Stimulated activated CD4-positive, alpha-beta T cell treated with anti-CD3 and anti-CD28 coated beads, Interleukin-2, amount 100 ng/mL, for 24 hours (primary cell): ENCODE measurements around the gene IDUA.
A peak's percentile ranks its signal among the peaks of the same experiment; 100 is the strongest.

Experiments used
- DNase-seq, 2 donors: peaks; one replicate each; pipeline ENCODE4 v3.0.0-alpha.2; 2020

The IDUA gene

GRCh38 chr4:1002631-1003251 lies 15.9 kb downstream of the IDUA start:
- no peak for DNase-seq

GRCh38 chr4:1003271-1004070 lies 16.6 kb downstream of the IDUA start:
- no peak for DNase-seq

DNA sequence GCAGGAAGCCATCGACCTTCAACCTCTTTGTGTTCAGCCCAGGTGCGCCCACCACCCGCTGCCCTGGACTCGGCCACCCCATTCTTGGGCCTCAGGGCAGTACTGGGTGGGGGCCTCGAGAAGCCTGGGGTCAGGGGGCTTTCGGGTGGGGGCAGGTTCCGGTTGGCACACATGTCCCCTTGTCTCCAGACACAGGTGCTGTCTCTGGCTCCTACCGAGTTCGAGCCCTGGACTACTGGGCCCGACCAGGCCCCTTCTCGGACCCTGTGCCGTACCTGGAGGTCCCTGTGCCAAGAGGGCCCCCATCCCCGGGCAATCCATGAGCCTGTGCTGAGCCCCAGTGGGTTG lies 17.2 kb downstream of the IDUA start:
- DNase-seq: no peak

DNA sequence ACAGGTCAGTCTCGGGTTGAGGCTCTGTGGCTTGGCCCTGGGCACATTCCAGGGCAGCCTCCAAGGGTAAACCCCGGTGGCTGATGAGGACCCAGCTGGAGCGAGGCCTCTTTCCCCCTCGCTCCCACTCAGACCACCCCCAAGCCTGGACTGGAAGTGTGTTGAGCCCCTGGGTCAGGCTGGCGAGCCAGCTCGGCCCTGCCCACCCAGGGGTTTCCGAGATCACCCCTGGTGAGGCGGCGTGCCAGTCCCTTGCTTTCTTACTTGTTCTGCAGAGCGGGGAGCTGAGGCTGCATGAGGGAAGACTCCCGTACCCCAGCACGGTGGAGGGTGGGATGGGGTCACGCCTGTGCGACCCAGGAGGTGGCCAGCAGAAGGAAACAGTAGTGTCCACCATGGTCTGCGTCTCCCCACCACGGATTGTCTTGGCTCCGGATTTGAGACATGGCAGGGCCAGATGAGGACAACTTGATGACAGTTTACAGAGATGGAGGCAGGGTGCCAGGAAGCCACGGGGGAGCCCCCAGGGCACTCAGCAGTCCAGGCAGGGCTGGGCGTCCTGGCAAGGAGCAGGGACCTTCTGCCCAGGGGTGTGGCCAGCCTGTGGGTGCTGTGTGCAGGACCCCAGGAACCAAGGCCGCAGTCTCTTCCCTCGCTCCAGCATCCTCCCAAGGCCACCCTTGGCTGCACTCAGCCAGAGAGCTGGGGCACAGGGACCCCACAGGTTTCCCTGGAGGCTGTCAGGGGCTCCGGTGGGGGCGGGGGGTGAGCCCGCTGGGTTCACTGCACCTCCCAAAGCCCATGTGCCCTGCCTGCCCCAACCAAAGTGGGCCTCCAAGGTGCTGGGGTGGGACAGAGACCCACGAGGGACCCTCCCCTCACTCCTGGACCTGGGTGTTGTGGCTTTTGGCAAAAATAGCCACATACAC lies 18.0 kb downstream of the IDUA start:
- DNase-seq: no peak

DNA sequence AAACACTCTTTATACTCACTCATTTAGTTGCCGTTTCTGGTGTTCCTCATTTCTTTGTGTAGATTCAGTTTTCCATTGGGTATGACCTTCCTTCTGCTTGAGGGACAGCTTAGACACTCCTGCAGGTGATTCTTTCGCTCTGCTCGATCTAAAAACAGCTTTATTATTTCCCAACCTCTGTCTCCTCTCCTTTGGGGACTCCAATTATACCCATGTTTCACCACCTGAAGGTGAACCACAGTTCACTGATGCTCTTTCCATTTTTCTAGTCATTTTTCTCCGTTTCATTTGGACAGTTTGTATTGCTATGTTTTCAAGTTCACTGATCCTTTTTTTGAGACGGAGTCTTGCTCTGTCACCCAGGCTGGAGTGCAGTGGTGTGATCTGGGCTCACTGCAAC lies 20.0 kb downstream of the IDUA start:
- no peak for DNase-seq

GRCh38 chr4:1008840-1009541 lies 22.1 kb downstream of the IDUA start:
- peak; percentile 34 to 40 for DNase-seq

DNA sequence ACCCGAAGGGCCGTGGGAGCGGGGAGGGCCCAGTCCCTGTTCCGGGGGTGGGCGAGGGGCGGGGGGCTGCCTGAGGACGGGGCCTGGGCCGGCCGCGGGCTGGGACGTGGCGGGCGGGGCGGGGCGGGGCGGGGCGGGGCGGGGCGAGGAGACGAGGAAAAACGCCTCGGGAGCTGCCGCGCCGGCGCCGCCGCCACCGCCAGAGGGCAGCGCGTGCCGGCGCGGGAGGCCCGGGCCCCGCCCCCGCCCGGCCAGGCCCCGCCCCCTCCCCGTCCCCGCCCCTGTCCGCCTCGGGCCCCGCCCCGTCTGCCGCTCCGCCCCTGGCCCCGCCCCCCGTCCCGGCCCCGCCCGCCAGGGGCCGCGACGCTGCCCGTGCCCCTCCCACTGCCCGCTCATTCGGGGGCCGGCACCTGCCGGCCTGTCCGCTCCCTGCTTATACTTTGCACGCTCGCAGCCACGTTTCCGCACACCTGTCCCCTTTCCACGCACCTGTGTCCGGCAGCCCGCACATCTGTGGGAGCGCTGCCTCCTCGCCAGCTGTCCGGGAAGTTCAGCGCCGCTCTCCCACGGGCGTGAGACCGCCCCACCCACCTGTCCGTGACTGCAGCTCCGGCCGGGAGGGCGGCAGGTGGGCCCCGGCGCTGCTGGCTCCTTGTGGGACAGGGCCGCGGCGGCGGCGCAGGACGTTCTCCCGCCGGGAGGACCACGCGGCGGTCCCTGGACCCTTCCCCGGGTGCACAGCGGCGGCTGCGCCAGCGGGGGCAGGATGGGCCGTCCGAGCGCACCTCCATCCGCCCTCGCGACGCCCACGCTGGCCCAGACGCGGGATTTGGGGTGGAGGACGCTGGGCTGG lies 22.9 kb downstream of the IDUA start:
- peak; percentile 73 to 79 for DNase-seq

DNA sequence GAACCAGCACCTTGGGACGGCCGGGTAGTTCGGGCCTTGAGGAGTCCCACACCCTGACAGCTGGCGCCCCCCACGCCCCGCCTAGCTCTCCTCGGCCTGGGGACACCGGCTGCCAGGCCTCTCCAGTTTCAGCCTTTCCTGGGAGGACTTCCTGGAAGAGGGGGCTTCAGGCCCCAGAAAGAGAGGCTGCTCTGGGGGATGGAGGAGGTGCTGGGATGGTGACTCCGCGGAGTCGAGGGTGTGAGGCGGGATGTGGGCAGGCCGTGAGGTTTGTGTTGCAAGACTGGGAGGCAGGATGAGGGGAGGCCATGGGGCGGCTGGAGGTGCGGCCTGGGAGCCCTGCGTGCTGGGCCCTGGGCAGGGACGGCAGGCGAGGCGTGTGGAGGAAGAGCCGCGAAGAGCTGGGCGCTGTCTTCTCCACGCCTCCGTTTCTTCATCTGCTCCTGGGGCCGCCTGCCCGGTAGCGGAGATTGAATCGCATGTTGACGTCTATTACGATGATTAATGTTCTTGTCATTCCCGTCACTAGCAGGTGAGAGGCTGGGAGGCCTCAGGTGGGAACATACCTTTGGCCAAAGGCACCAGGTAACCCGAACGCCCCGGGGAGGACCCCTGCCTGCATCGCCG lies 23.7 kb downstream of the IDUA start:
- peak; percentile 72 to 73 for DNase-seq

GRCh38 chr4:1011022-1011665 lies 24.3 kb downstream of the IDUA start, which contains the start of gene FGFRL1:
Gene FGFRL1, plus strand, starts transcription at chr4:1011626. Its CDS starts 860 bp downstream, at chr4:1012486.
- peak; percentile 92 to 97 for DNase-seq

GRCh38 chr4:1011666-1012033 lies 24.8 kb downstream of the IDUA start:
- no peak for DNase-seq

DNA sequence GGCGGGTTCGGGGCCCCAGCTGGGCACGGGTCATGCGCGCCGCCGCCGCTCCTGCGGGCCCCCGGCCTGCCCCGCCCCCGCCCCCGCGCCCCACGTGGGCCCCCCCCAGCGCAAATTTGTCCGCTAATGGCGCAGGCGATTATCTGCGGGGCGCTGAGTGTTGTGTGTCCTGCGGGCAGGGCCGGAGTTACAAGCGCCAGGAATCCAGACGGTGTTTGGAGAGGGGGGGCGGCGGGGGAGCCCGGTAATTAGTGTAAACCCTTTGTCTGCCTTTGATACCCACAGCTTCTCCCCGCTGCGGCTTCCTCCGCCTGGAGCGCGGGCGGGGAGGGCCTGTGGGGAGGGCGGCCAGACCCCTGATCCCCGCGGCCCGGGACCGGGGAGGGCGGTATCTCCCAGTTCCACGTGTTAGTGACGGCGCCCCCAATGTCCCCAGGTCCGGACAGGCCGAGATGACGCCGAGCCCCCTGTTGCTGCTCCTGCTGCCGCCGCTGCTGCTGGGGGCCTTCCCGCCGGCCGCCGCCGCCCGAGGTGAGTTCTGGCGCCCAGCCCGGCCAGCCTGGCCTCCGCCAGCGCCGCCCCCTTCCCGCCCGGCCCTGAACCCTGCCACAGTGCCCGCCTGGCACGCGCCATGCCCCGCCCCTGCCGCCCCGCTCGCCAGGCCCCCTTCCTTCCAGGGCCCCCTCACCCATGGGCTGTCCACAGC lies 25.3 kb downstream of the IDUA start:
- DNase-seq: peak; percentile 42 to 44

DNA sequence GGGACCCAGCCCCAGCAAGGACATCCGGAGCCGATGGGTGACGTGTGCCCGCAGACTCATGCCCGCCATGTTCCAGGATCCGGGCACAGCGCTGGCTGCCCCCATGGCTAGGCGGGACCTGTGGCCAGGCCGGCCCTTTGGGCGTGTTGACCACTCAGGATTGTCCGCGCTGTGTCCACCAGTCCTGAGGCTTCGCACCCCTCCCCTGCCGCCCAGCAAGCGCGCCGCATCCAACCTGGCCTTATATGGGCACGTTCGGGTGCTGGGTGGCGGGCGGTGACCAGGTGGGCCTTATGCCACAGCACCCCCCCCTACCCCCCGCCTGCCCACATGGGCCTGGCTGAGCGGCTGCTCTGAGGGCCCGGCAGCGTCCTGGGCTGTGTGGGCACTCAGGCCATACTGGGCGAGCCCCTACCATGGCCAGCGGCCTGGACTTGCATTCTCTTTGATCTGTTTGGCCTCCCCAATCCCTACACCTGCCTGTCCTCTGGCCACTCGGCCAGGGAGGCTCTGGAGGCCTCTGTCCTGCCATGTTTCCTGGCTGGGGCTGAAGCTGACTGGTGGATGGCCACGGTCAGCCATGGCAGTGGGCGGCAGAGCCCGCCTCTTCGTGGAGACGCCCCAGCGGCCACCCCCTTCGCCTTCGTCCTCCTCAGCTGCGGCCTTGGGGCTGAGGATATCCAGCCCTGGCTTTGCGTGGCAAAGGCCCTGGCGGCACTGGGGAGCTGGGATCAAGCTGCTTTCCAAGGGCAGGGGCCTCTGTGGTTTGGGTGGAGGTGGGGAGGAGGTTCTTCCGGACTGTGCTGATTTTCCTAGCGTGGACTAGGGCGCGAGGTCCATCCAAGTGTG lies 26.6 kb downstream of the IDUA start:
- no peak for DNase-seq

DNA sequence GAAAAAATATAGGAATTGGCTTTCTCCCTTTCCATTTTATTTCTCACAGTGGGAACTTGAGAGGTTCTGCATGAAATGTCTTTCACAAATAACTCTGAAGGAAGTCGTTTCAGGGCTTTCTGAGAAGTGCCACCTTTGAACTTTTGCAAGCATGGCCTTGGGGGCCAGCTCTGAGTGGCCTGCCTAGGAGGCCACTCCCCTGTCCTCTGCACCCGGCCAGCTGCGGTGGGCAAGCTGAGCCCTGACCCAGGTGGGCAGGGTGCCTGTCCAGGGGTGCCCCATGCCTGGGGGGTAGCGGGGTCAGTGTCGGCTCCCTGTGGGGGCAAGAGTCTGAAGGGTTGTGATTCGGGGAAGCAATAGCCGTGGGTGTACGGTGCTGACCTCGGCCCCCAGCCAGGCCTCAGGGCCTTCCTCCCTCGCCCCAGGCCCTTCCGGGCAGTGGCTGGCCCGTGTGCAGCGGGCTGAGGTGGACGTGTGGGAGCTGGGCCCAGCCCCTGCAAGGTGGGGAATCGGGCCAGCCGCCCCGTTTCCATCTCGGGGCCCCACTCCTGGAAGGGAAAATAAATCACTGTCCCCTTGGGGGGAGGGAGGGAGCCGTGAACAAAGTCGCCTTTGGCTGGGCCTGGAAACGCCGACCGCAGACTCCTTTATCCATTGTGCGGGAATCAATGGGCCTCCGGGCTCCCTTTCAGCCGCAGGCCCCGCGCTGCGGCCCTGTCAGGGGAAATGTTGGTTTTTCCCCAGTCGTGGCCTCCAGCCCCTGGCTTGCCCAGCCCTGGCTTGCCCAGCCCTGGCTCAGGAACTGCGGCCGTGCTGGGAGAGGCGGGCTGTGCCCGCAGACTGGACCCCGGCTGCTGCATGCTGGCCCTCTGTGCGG lies 27.7 kb downstream of the IDUA start:
- DNase-seq: no peak

- no peak for DNase-seq
Observed at GRCh38 chr4:1015179-1015578, 28.3 kb downstream of the IDUA start.

GRCh38 chr4:1015746-1016145 lies 28.9 kb downstream of the IDUA start:
- DNase-seq: no peak

- DNase-seq: no peak
Observed at GRCh38 chr4:1017211-1017610, 30.4 kb downstream of the IDUA start.

GRCh38 chr4:1017706-1018105 lies 30.9 kb downstream of the IDUA start:
- DNase-seq: no peak
